ENCODE data around the gene MT3. TPM values are rescaled to one million over a fixed set of nuclear protein-coding genes. Genes with fewer than 3 reads are reported as not detected.

The MT3 gene
- total and polyA plus RNA-seq, 2 of the 13 experiments (the other 11 are each of a cell fraction or from before 2014, with no cell fraction given): not detected

- TF ChIP-seq SPEN (CRISPR knock-in tag; IDR thresholded peaks at IDR 0.05; ENCODE audit: low read depth) (peak; percentile 69), REPIN1 (CRISPR knock-in tag; IDR thresholded peaks at IDR 0.05; ENCODE audit: borderline replicate concordance, low read depth) (0 out of 2 replicates have a peak, but pooled peaks have one; percentile 60), ZMYM2 (CRISPR knock-in tag; IDR thresholded peaks at IDR 0.05) (no peak), THRA (CRISPR knock-in tag; IDR thresholded peaks at IDR 0.05; ENCODE audit: borderline replicate concordance) (peak; percentile 51; the same call in 1 of the 2 replicates), AHDC1 (CRISPR knock-in tag; IDR thresholded peaks at IDR 0.05; ENCODE audit: borderline replicate concordance) (no peak), XBP1 (CRISPR knock-in tag; IDR thresholded peaks at IDR 0.05) (no peak), ZNF703 (CRISPR knock-in tag; IDR thresholded peaks at IDR 0.05; ENCODE audit: borderline replicate concordance) (no peak), TFDP1 (CRISPR knock-in tag; IDR thresholded peaks at IDR 0.05; ENCODE audit: borderline replicate concordance) (no peak), KDM1A (CRISPR knock-in tag; IDR thresholded peaks at IDR 0.05) (no peak), RARA (CRISPR knock-in tag; IDR thresholded peaks at IDR 0.05) (peak; percentile 35; the same call in 1 of the 2 replicates)
- TF ChIP-seq, protein P1, sequence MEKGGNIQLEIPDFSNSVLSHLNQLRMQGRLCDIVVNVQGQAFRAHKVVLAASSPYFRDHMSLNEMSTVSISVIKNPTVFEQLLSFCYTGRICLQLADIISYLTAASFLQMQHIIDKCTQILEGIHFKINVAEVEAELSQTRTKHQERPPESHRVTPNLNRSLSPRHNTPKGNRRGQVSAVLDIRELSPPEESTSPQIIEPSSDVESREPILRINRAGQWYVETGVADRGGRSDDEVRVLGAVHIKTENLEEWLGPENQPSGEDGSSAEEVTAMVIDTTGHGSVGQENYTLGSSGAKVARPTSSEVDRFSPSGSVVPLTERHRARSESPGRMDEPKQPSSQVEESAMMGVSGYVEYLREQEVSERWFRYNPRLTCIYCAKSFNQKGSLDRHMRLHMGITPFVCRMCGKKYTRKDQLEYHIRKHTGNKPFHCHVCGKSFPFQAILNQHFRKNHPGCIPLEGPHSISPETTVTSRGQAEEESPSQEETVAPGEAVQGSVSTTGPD (CRISPR knock-in tag; IDR thresholded peaks at IDR 0.05): no peak
- TF ChIP-seq, protein P2, sequence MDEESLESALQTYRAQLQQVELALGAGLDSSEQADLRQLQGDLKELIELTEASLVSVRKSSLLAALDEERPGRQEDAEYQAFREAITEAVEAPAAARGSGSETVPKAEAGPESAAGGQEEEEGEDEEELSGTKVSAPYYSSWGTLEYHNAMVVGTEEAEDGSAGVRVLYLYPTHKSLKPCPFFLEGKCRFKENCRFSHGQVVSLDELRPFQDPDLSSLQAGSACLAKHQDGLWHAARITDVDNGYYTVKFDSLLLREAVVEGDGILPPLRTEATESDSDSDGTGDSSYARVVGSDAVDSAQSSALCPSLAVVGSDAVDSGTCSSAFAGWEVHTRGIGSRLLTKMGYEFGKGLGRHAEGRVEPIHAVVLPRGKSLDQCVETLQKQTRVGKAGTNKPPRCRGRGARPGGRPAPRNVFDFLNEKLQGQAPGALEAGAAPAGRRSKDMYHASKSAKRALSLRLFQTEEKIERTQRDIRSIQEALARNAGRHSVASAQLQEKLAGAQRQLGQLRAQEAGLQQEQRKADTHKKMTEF (CRISPR knock-in tag; IDR thresholded peaks at IDR 0.05): 0 out of 2 replicates have a peak, but pooled peaks have one; percentile 28
- TF ChIP-seq, protein P3, sequence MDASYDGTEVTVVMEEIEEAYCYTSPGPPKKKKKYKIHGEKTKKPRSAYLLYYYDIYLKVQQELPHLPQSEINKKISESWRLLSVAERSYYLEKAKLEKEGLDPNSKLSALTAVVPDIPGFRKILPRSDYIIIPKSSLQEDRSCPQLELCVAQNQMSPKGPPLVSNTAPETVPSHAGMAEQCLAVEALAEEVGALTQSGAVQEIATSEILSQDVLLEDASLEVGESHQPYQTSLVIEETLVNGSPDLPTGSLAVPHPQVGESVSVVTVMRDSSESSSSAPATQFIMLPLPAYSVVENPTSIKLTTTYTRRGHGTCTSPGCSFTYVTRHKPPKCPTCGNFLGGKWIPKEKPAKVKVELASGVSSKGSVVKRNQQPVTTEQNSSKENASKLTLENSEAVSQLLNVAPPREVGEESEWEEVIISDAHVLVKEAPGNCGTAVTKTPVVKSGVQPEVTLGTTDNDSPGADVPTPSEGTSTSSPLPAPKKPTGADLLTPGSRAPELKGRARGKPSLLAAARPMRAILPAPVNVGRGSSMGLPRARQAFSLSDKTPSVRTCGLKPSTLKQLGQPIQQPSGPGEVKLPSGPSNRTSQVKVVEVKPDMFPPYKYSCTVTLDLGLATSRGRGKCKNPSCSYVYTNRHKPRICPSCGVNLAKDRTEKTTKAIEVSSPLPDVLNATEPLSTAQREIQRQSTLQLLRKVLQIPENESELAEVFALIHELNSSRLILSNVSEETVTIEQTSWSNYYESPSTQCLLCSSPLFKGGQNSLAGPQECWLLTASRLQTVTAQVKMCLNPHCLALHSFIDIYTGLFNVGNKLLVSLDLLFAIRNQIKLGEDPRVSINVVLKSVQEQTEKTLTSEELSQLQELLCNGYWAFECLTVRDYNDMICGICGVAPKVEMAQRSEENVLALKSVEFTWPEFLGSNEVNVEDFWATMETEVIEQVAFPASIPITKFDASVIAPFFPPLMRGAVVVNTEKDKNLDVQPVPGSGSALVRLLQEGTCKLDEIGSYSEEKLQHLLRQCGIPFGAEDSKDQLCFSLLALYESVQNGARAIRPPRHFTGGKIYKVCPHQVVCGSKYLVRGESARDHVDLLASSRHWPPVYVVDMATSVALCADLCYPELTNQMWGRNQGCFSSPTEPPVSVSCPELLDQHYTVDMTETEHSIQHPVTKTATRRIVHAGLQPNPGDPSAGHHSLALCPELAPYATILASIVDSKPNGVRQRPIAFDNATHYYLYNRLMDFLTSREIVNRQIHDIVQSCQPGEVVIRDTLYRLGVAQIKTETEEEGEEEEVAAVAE (CRISPR knock-in tag; IDR thresholded peaks at IDR 0.05; ENCODE audit: borderline replicate concordance): 0 out of 2 replicates have a peak, but pooled peaks have one; percentile 36
These were observed 14.3 kb downstream of the MT3 start (continued) for GRCh38 chr16:56603589-56603988.

All from HepG2 (cell line).